Measurements from ENCODE around the gene OR2K2.
A peak's percentile ranks its signal among the peaks of the same experiment; 100 is the strongest.
"Not testable (repeated sequence)": the region's sequence is repeated elsewhere in the genome, so short reads cannot be mapped to it uniquely, and the experiment has no call there.

The OR2K2 gene

GRCh38 chr9:111301195-111301594 is 28.8 kb downstream of the OR2K2 start:
- no peaks in the 10 kb centered on the region for H4K20me1 ChIP-seq (ENCODE audit: low read depth, low read length)
- no peak overlapping the region for H2AFZ ChIP-seq (ENCODE audit: low read depth, low read length, severe bottlenecking)
- H3K9me2 ChIP-seq (replicated peaks; ENCODE audit: insufficient read depth, low read length) = no peaks in the 10 kb centered on the region
- no peak overlapping the region for H3K27ac ChIP-seq (ENCODE audit: low read depth, low read length)
- TF ChIP-seq CTCF (IDR thresholded peaks at IDR 0.05; ENCODE audit: insufficient read depth, low read length, poor library complexity, severe bottlenecking) = no peak
- no peak for TF ChIP-seq EZH2phosphoT487 (conservative IDR thresholded peaks at IDR 0.05; ENCODE audit: low read length)
- no peaks in the 10 kb centered on the region for H3K79me2 ChIP-seq (ENCODE audit: insufficient read depth, low read length)
- no peaks in the 10 kb centered on the region for H3K9me3 ChIP-seq (ENCODE audit: insufficient read depth, low read length)
- no peak overlapping the region for H3K4me2 ChIP-seq (ENCODE audit: low read depth, low read length, poor library complexity, severe bottlenecking)
- H3K9ac ChIP-seq (ENCODE audit: low read length) = no peak overlapping the region
- H3K36me3 ChIP-seq (ENCODE audit: low read length) = no peaks in the 10 kb centered on the region
- H3K27me3 ChIP-seq (ENCODE audit: low read length) = no peaks in the 10 kb centered on the region
- H3K4me3 ChIP-seq (ENCODE audit: insufficient read depth, low read length, poor library complexity, severe bottlenecking) = no peak overlapping the region
- no peaks in the 10 kb centered on the region for H3F3A ChIP-seq (ENCODE audit: insufficient read depth)

- TF ChIP-seq EZH2phosphoT487 (conservative IDR thresholded peaks at IDR 0.05; ENCODE audit: low read length) (no peak), CTCF (IDR thresholded peaks at IDR 0.05; ENCODE audit: insufficient read depth, low read length, poor library complexity, severe bottlenecking) (no peak)
- Histone ChIP-seq H3K27me3 (ENCODE audit: low read length) (no peaks in the 10 kb centered on the region), H2AFZ (ENCODE audit: low read depth, low read length, severe bottlenecking) (no peak overlapping the region)
Observed at GRCh38 chr9:111300140-111300735, 29.8 kb downstream of the OR2K2 start.

GRCh38 chr9:111299599-111299966 is 30.4 kb downstream of the OR2K2 start:
- not testable (repeated sequence) for H3K9me2 ChIP-seq (replicated peaks; ENCODE audit: insufficient read depth, low read length); H3K4me2 ChIP-seq (ENCODE audit: low read depth, low read length, poor library complexity, severe bottlenecking); H3K9ac ChIP-seq (ENCODE audit: low read length); H3K36me3 ChIP-seq (ENCODE audit: low read length); H4K20me1 ChIP-seq (ENCODE audit: low read depth, low read length); H3K79me2 ChIP-seq (ENCODE audit: insufficient read depth, low read length); H3K27me3 ChIP-seq (ENCODE audit: low read length); H3K9me3 ChIP-seq (ENCODE audit: insufficient read depth, low read length); H3F3A ChIP-seq (ENCODE audit: insufficient read depth); H3K4me3 ChIP-seq (ENCODE audit: insufficient read depth, low read length, poor library complexity, severe bottlenecking); H2AFZ ChIP-seq (ENCODE audit: low read depth, low read length, severe bottlenecking); H3K27ac ChIP-seq (ENCODE audit: low read depth, low read length)

More at GRCh38 chr9:111300140-111300735, 29.8 kb downstream of the OR2K2 start:
- H4K20me1 ChIP-seq (ENCODE audit: low read depth, low read length) = no peaks in the 10 kb centered on the region
- no peaks in the 10 kb centered on the region for H3F3A ChIP-seq (ENCODE audit: insufficient read depth)
- no peak overlapping the region for H3K4me2 ChIP-seq (ENCODE audit: low read depth, low read length, poor library complexity, severe bottlenecking)
- no peaks in the 10 kb centered on the region for H3K9me3 ChIP-seq (ENCODE audit: insufficient read depth, low read length)
- no peak overlapping the region for H3K4me3 ChIP-seq (ENCODE audit: insufficient read depth, low read length, poor library complexity, severe bottlenecking)
- no peaks in the 10 kb centered on the region for H3K79me2 ChIP-seq (ENCODE audit: insufficient read depth, low read length)
- no peak overlapping the region for H3K9ac ChIP-seq (ENCODE audit: low read length)
- H3K9me2 ChIP-seq (replicated peaks; ENCODE audit: insufficient read depth, low read length) = no peaks in the 10 kb centered on the region
- H3K27ac ChIP-seq (ENCODE audit: low read depth, low read length) = no peak overlapping the region
- no peaks in the 10 kb centered on the region for H3K36me3 ChIP-seq (ENCODE audit: low read length)

- no peaks in the 10 kb centered on the region for H3K79me2 ChIP-seq (ENCODE audit: insufficient read depth, low read length)
- H3K9me3 ChIP-seq (ENCODE audit: insufficient read depth, low read length) = no peaks in the 10 kb centered on the region
- H3F3A ChIP-seq (ENCODE audit: insufficient read depth) = no peaks in the 10 kb centered on the region
- no peak overlapping the region for H3K27ac ChIP-seq (ENCODE audit: low read depth, low read length)
- H3K27me3 ChIP-seq (ENCODE audit: low read length) = no peaks in the 10 kb centered on the region
- H3K9me2 ChIP-seq (replicated peaks; ENCODE audit: insufficient read depth, low read length) = no peaks in the 10 kb centered on the region
- no peak overlapping the region for H3K4me3 ChIP-seq (ENCODE audit: insufficient read depth, low read length, poor library complexity, severe bottlenecking)
- no peak overlapping the region for H2AFZ ChIP-seq (ENCODE audit: low read depth, low read length, severe bottlenecking)
- H3K4me2 ChIP-seq (ENCODE audit: low read depth, low read length, poor library complexity, severe bottlenecking) = no peak overlapping the region
- no peaks in the 10 kb centered on the region for H4K20me1 ChIP-seq (ENCODE audit: low read depth, low read length)
- H3K36me3 ChIP-seq (ENCODE audit: low read length) = no peaks in the 10 kb centered on the region
- TF ChIP-seq EZH2phosphoT487 (conservative IDR thresholded peaks at IDR 0.05; ENCODE audit: low read length) = no peak
- TF ChIP-seq CTCF (IDR thresholded peaks at IDR 0.05; ENCODE audit: insufficient read depth, low read length, poor library complexity, severe bottlenecking) = peak; percentile 71
- H3K9ac ChIP-seq (ENCODE audit: low read length) = no peak overlapping the region
Observed at GRCh38 chr9:111298731-111299598, 31.1 kb downstream of the OR2K2 start.

Measured in SU-DHL-6 (cell line).